K562 (cell line): ENCODE measurements around the gene ANKLE1. TPM values are rescaled to one million over a fixed set of nuclear protein-coding genes. Genes with fewer than 3 reads are reported as not detected.
A peak's percentile ranks its signal among the peaks of the same experiment; 100 is the strongest.

Source experiments
- HMG20A ChIP-seq: fragments of 450-650 bp; formaldehyde crosslinking; conservative IDR thresholded peaks from 2 replicates; pipeline ENCODE4 v1.4.0; 2020; ENCODE audit warnings: mild to moderate bottlenecking, mixed read lengths
- JUN ChIP-seq, 2 experiments: sonication (generic) in 1 of 2; formaldehyde crosslinking in 1 of 2; IDR thresholded peaks; 2 replicates each; pipeline versions ENCODE4 v1.6.1 to v1.8.0; 2012 to 2022; ENCODE audit warnings: borderline replicate concordance in 2 of 2, mild to moderate bottlenecking in 2 of 2, improper control_type of control experiment in 1 of 2, low read depth in 1 of 2, low read length in 1 of 2, missing genetic modification reagents in 1 of 2
- PTBP1 ChIP-seq: fragments of 200-400 bp; formaldehyde crosslinking; IDR thresholded peaks from 2 replicates; pipeline ENCODE4 v1.6.1; 2017; ENCODE audit warnings: low read depth, low read length
- ZFP30 ChIP-seq: fragments of 250-450 bp; sonication (Bioruptor Pico); IDR thresholded peaks from 2 replicates; pipeline ENCODE4 v1.8.0; 2022; ENCODE audit warnings: moderate library complexity, mild to moderate bottlenecking, inconsistent platforms, borderline replicate concordance
- ZNF583 ChIP-seq: fragments of 250-450 bp; sonication (Bioruptor Pico); IDR thresholded peaks from 2 replicates; pipeline ENCODE4 v1.4.0; 2020
- ZNF699 ChIP-seq: fragments of 250-450 bp; sonication (Bioruptor Pico); IDR thresholded peaks from 2 replicates; pipeline ENCODE4 v1.8.0; 2021; ENCODE audit warnings: mild to moderate bottlenecking, moderate library complexity; ENCODE audit not compliant: insufficient replicate concordance
- ZSCAN32 ChIP-seq: fragments of 450-650 bp; formaldehyde crosslinking; IDR thresholded peaks from 2 replicates; pipeline ENCODE4 v1.4.0; 2020; ENCODE audit warnings: mild to moderate bottlenecking, moderate library complexity
- polyA plus RNA-seq, 8 experiments: library from polyadenylated mRNA; depleted of rRNA in 4 of 8; stranded (reverse) in 5 of 8; unstranded in 3 of 8; fragments of >200 nt; fragmentation: Nextera tagmentation in 2 of 8; fragmentation: Illumina TruSeq in 1 of 8; extraction: Ambion mirVana in 2 of 8; extraction: Trizol in 1 of 8; gene quantifications; 2 replicates each; pipeline versions ENCODE4 v1.2.1 to v1.2.3, GENCODE V29; 2011 to 2014; ENCODE audit warnings: inconsistent platforms in 1 of 8, missing spikeins in 1 of 8
- total RNA-seq, 7 experiments: library from RNA; depleted of rRNA in 6 of 7; stranded (reverse); fragments of >200 nt in 6 of 7; fragmentation: Illumina TruSeq in 2 of 7; extraction: Trizol in 2 of 7; gene quantifications; 2 replicates each; pipeline versions ENCODE4 v1.2.1 to v1.2.3, GENCODE V29; 2011 to 2021; ENCODE audit warnings: low replicate concordance in 1 of 7
- TF ChIP-seq, protein P1 (sequence below): fragments of 450-650 bp; IDR thresholded peaks from one replicate; pipeline ENCODE4 v1.6.1; 2018; ENCODE audit warnings: mild to moderate bottlenecking, moderate library complexity; ENCODE audit not compliant: partially characterized antibody
- TF ChIP-seq, protein P2 (sequence below): fragments of 450-650 bp; formaldehyde crosslinking; IDR thresholded peaks from 2 replicates; pipeline ENCODE4 v1.4.0; 2020; ENCODE audit warnings: mild to moderate bottlenecking
- TF ChIP-seq, protein P3 (sequence below), 2 experiments: fragments of 450-650 bp; IDR thresholded peaks; 2 replicates each; pipeline ENCODE4 v1.6.1; 2016; ENCODE audit warnings: mild to moderate bottlenecking in 2 of 2, borderline replicate concordance in 1 of 2, low read depth in 1 of 2, moderate library complexity in 1 of 2

Gene ANKLE1
- total and polyA plus RNA-seq, 9 of the 15 experiments (the other 6 are each of a cell fraction or from before 2014, with no cell fraction given) = 0.63 to 9.2 (median 2.9) TPM

DNA sequence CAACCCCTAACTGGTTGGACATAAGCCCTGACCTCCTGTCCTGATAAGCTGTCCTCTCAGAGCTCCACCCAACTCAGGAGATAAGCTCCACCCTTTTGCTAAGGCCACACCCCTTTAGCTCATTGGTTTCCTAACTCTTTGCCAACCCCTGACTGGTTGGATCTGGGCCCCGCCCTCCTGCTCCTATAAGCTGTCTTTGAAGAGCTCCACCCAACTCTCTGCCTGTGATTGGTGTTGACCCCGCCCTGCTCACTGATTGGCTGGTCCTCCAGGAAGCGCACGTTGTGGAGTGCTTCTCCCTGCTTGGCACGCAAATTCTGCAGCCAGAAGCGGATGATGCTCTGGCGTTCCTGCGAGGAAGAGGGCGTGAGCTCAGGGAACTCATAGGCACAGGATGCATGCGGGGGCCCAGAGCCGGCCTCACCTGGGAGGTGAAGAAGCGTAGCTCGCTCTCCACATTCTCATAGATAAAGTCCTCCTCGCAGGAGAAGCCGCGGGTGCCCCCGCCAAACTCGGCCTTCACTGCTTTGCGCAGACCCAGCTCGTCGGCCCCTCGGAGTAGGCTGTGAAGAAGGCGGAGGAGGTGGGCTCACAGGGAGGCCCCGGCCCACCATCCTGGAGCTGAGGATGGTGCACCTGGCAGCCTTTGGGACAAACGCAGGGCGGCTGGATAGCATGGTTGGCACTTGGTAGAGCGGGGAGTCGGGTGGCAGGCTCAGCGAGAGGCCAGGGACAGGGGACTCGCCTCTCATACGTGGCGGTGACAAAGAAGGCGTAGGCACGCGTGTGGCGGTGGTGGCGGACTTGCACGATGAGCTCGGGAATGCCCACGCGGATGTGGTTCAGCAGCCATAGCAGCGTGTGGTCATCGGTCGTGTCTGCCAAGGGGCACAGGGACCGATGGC is 51.2 kb downstream of the ANKLE1 start (continued):
- TF ChIP-seq PTBP1 (no peak), ZFP30 (CRISPR knock-in tag) (no peak), HMG20A (CRISPR knock-in tag) (no peak), ZNF583 (CRISPR knock-in tag) (no peak), JUN (IDR thresholded peaks at IDR 0.05; ENCODE audit: borderline replicate concordance, low read depth, low read length) (0 out of 2 replicates have a peak, but pooled peaks have one; percentile 2), JUN (CRISPR knock-in tag; IDR thresholded peaks at IDR 0.05; ENCODE audit: borderline replicate concordance) (0 out of 2 replicates have a peak, but pooled peaks have one; percentile 15), ZNF699 (CRISPR knock-in tag) (no peak), ZSCAN32 (no peak)
- TF ChIP-seq, protein P1, sequence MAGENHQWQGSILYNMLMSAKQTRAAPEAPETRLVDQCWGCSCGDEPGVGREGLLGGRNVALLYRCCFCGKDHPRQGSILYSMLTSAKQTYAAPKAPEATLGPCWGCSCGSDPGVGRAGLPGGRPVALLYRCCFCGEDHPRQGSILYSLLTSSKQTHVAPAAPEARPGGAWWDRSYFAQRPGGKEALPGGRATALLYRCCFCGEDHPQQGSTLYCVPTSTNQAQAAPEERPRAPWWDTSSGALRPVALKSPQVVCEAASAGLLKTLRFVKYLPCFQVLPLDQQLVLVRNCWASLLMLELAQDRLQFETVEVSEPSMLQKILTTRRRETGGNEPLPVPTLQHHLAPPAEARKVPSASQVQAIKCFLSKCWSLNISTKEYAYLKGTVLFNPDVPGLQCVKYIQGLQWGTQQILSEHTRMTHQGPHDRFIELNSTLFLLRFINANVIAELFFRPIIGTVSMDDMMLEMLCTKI = no peak
- TF ChIP-seq, protein P2, sequence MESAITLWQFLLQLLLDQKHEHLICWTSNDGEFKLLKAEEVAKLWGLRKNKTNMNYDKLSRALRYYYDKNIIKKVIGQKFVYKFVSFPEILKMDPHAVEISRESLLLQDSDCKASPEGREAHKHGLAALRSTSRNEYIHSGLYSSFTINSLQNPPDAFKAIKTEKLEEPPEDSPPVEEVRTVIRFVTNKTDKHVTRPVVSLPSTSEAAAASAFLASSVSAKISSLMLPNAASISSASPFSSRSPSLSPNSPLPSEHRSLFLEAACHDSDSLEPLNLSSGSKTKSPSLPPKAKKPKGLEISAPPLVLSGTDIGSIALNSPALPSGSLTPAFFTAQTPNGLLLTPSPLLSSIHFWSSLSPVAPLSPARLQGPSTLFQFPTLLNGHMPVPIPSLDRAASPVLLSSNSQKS (CRISPR knock-in tag) = no peak
- TF ChIP-seq, protein P3, sequence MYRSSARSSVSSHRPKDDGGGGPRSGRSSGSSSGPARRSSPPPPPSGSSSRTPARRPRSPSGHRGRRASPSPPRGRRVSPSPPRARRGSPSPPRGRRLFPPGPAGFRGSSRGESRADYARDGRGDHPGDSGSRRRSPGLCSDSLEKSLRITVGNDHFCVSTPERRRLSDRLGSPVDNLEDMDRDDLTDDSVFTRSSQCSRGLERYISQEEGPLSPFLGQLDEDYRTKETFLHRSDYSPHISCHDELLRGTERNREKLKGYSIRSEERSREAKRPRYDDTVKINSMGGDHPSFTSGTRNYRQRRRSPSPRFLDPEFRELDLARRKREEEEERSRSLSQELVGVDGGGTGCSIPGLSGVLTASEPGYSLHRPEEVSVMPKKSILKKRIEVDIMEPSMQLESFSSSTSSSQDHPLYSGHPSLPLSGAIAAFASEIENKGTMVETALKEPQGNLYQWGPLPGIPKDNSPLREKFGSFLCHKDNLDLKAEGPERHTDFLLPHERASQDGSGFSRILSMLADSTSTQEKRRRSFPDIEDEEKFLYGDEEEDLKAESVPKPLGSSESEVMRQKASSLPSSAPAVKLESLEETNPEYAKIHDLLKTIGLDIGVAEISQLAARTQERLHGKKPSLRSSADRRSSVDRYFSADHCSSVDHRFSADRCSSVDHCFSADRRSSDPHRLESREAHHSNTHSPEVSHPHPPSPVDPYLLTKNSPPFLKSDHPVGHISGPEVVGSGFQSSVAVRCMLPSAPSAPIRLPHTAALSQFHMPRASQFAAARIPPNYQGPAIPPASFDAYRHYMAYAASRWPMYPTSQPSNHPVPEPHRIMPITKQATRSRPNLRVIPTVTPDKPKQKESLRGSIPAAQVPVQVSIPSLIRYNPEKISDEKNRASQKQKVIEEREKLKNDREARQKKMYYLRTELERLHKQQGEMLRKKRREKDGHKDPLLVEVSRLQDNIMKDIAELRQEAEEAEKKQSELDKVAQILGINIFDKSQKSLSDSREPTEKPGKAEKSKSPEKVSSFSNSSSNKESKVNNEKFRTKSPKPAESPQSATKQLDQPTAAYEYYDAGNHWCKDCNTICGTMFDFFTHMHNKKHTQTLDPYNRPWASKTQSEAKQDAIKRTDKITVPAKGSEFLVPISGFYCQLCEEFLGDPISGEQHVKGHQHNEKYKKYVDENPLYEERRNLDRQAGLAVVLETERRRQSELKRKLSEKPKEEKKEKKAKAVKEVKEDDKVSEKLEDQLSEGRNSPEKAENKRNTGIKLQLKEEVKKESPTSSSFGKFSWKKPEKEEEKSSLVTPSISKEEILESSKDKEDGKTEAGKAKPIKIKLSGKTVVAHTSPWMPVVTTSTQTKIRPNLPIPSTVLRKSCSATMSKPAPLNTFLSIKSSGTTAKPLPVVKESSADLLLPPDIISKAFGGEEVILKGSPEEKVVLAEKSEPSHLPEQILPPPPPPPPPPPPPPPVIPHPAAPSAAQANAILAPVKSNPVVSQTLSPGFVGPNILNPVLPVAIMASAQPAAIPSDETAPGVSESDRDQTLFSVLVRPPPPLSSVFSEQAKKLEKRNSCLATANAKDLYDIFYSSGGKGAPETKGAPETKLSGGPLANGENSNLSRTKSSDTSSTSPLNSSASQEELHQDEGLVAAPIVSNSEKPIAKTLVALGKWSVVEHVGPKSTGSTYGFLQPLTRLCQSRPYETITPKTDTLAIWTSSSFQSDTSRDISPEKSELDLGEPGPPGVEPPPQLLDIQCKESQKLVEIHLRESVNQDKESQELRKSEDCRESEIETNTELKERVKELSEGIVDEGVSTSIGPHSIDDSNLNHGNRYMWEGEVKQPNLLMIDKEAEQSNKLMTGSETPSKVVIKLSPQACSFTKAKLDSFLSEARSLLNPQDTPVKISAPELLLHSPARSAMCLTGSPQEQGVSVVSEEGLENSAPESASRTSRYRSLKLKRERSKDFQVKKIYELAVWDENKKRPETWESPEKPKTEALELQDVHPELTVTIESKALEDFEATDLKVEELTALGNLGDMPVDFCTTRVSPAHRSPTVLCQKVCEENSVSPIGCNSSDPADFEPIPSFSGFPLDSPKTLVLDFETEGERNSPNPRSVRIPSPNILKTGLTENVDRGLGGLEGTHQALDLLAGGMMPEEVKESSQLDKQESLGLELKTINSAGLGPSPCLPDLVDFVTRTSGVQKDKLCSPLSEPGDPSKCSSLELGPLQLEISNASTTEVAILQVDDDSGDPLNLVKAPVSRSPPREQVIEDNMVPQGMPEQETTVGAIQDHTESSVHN (IDR thresholded peaks at IDR 0.05; ENCODE audit: borderline replicate concordance in 1 of 2, low read depth in 1 of 2) = no peak
